HepG2 (cell line): ENCODE data around the gene AFF2.

Experiments used
- NFRKB ChIP-seq: fragments of 450-650 bp; IDR thresholded peaks from 2 replicates; pipeline ENCODE4 v1.6.1; 2017
- ZNF543 ChIP-seq: sonication (generic); formaldehyde crosslinking; IDR thresholded peaks from 2 replicates; pipeline ENCODE4 v1.4.0; 2020; ENCODE audit warnings: mild to moderate bottlenecking, missing genetic modification reagents

GRCh38 chrX:148804579-148805355 is 304.4 kb downstream of the AFF2 start:
- TF ChIP-seq ZNF543 (no peak), NFRKB (no peak)
